Pons (tissue), 1 donor: ENCODE measurements around the gene SNX18.
"Not testable (repeated sequence)": the region's sequence is repeated elsewhere in the genome, so short reads cannot be mapped to it uniquely, and the experiment has no call there.

Source experiments
- DNase-seq: peaks from one replicate; pipeline ENCODE4 v3.0.0-alpha.2; 2016; ENCODE audit warnings: low spot score

Gene SNX18

DNA sequence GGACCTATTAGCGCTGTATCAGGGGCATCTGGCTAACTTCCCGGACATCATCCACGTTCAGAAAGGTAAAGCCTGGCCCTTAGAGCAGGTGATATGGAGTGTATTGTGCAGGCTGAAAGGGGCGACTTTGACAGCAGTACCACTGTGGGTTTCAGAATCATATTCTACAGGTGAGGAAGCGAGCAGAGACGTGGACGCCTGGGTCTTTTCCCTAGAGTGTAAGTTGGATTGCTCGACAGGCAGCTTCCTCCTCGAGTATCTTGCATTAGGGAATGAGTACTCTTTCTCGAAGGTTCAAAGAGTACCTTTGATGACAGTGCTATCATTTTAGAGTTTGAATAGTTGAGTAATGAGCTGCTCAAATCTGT, 1.9 kb downstream of the SNX18 start:
- no peak for DNase-seq

DNA sequence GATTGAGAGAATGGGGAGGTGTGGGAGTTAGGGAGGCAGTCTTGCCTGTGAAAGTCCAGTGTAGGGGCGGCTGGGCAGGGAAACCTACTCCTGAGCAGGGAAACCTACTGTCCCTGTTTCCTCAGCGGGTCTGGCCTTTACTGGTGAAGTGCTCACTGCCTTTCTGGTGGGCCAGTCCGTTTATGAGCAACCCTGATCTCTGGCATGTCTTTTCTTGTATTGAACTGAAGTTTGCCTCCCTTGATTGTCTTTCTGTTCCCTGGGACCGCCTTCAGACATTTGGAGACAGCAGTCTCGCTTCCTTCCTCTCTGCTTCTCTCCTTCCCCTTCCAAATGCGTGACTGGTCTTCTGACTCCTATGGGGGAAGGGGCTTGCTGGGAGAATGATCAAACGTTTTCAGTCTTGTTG, 2.9 kb downstream of the SNX18 start:
- DNase-seq, result peak; percentile 87

DNA sequence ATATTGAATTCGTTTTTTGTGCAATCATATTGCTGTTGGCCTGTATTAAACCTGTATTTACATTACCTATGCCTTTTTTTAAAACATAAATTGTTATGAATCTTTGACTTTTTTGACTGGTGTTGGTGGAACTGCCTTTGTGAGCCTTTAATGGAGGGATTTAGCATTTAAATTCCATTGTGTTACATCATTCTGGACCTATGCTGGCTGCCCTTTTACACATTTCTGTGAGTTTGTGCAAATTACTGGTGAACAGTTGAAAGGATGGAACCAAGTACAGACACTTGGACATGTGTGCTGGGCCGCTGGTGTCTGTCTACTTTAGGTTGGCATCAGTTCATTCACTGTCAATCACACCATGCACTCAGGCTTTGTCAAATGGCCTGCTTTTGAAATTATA, 3.4 kb downstream of the SNX18 start:
- peak; percentile 32 for DNase-seq

DNA sequence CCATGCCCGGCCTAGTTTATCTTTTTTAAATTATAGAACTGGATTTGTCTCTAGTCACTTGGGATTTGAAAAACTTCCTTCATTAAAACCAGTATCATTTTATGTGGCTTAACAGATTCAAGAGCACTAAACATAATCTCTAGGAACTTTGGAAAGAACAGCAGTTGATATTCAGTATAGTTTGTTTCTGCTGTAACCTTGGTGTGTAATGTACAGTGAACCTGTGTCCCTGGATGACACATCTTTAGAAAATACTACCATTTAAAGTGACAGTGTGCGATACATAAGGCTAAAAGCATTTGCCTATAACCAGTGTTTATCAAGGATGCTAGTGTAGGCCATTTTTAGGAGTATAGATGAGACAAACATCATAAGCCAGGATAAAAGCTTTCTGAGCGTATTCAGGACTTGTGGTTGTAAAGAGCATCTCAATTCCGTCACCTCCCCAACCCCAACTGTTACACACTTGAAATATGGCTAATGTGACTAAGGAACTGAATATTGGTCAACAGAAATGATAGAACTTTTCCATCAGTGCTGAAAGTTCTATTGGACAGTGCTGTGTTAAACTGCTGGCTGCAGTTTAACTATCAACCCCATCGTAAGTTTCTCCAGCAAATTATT, 4.4 kb downstream of the SNX18 start:
- DNase-seq, result peak; percentile 12

DNA sequence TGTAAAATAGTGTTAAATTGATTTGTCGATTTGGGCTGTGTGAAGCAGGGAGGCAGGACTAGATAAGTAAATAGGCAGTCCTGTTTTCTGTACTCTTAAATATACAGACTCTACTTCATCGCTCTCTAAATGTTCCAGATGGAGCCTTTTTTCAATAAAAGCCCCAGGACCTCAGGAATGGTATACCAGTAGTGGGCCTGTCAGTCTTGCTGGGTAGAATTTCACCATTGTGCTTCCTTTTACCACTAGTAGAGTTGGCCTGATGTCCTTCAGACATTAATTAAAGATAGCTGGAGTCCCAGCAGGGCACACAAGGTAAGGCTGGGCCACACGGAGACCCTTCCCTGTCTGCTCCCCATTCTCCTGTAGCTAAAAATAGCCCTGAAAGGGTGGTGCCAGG, 6.0 kb downstream of the SNX18 start:
- DNase-seq, result peak; percentile 11

DNA sequence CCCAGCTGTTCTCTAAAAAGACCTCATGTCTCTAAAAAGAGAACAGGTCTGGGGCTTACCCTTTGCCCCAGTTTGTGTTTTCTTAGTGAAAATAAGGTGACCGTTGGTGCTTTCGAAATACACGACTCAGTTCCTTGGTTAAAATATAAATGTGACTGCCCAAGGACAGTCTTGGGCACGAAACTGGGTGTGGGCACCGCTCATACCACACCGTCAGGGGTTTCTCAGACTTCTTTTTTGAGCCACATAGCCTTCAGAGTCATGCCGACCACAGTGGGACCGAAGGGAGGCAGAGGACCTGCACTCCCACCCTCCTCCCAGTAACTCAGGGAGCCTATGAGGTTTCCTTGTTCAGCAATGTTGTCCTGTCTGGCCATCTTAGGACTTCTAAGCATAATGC, 6.5 kb downstream of the SNX18 start:
- peak; percentile 14 for DNase-seq

DNA sequence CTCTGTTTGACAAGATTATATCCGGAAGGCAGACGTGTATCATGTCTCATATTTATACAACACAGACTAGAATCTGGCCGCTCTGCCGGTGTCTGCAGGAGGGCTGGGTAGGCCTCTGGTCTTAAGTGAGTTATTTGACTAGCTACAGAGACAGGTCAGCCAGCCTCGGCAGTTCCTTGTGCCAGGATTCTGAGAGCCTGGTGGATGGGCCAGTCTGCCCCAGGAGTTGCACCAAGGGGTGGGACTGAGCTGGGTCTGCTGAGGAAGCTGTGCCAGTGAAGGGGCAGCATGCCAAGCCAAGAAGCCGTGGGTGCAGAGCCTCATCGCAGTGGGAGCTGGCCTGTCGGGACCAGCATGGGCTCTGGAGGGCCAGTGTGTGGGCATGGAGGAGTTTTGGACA, 7.1 kb downstream of the SNX18 start:
- DNase-seq, result peak; percentile 30

DNA sequence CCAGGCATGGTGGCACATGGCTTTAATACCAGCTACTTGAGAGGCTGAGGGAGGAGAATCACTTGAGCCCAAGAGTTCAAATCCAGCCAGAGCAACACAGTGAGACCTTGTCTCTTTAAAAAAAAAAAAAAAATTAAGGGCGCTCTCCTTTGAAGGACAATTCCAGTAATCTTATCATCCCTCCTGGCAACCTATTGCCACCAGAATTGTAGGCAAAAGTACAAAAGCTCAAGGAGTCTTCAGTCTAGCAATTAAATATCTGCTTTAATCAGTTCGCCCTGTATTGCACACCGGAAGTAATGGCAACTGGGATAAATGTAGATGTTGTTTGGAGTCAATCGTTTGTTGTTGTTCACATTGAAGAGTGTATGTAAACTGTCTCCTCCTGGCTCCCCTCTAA, 7.7 kb downstream of the SNX18 start:
- peak; percentile 4 for DNase-seq

DNA sequence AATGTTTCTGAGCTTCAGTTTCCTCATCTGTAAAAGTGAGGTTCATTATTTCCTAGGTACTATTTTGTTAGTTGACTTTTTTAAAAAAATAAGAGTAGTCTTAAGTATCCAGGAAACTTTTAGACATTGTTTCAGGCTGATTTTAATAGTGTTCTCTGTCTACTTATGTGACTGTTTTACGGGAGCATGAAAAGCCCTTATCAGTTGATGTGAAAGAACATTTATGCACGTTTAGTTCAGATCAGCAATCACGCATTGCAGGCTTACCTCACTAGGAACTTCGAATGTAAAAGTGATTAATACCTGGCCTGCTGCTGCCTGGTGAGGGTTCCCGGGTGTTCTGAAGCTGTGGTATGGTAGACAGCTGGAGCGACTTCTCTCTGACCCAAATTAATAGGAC, 8.1 kb downstream of the SNX18 start:
- DNase-seq, result no peak

DNA sequence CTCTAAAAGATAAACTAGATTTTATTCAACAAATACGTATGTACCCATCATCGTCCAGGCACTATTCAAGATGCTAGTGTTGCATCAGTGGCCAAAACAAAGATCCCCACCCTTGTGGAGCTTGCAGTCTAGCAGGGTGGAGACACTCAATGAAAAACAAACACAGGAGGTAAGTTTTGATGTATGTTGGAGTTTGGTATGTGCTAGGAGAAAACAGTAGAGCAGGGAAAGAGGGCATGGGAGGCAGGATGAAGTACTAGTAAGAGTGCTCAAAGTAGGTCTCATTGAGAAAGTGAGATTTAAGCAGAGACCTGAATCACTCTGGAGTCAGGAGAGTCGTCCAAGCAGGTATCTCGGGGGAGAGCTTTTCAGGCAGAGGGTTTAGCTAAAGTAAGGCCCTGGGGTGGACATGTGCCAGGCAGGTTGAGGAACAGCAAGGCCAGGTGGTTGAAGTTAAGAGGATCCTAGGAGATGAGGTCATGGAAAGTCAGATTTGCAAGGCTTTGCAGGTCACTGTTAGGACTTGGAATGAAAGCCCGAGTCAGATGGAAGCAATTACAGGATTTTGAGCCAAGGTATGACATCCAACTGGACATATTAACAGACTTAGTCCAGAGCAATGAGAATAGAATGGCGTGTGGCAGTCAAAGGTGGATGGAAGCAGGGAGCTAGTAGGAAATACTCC, 9.2 kb downstream of the SNX18 start:
- no peak for DNase-seq

DNA sequence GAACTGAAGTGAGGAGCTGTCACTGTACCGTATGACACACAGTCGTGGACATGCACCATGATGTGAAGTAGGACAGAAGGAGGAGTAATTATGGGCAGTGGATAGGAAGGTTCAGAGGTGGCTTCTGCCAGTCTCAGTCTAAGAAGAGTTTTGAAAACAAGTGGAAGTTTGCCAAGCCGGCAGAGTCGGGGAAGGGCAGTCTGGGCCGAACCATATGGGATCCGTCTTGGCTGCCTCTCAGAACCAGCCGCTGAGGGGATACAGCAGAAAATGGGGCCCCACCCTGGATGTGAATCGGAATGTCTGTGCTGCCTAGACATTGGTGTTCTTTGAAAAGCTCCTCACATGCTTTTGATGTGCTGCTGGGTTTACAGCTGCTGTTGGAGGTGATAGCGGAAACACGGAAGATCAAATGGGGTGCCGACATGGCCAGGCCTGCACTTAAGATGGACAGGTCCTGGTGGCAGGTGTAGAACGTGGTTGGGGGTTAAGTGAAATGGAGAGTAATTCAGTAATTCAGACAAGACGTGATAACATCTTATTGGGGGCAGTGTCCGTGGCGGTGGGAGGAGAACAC, 11.2 kb downstream of the SNX18 start:
- no peak for DNase-seq

DNA sequence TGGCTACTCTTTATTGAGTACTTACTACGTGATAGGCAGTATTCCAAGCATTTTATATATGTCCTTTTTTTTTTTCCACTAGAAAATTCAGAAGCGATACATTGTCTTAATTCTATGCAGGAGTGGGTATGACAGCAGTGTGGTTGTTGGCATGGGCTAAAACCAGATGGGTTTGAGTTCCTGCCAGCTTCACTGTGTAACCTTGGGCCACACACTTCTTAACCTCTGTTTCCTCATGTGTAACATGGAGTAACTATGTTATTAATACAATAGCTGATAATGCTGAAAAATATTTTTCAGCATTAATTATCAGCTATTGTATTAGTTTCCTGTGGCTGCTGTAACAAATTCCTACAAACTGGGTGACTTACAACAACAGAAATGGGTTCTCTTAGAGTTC, 12.0 kb downstream of the SNX18 start:
- DNase-seq, result no peak

DNA sequence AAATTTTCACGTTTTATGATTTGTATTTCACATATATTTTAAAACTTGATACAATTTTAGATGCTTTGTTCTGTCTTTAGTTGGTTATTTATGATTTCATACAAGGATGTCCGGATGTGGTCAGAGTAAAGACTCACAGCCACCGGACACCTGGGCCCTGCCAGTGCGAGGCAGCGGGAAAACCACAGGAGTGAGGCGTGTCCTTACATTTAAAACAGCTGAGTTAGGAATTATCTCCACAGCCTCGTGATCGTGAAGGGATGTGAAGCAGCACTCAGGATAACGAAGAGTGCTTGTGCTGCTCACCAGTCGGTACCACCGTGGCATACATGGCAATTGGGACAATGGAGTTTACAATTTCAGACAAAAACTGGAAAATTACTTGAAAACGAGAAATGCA, 14.0 kb downstream of the SNX18 start:
- DNase-seq, result no peak

DNA sequence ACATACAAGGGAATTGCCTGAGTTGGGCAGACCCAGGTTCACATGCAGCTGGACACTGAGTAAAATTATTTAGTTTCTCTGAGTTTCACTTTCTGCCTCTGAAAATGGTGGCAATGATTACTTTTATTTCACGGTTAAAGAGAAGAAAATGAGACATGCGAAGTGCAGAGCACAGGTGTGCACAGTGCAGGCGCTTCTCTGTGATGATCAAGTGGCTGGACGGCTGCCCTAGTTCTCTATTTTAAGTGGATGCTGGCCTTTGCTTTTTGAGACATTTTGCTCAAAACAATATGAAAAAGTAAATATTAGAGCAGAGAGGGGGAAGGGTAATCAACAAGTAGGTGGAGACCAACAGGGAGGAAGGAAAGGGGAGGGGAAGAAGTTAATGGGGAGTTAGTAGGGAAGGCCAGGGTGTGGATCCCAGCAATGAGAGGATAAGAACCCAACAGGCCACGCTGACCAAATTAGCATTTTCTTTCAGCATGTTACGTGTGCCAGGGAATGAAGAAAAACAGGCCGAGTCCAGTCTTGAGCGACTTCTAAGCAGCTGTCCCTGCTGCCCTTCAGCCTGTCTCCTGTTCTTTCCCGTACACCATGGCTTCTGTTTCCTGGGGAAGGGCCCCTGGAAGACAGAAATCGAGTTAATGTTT, 16.1 kb downstream of the SNX18 start:
- DNase-seq, result no peak

DNA sequence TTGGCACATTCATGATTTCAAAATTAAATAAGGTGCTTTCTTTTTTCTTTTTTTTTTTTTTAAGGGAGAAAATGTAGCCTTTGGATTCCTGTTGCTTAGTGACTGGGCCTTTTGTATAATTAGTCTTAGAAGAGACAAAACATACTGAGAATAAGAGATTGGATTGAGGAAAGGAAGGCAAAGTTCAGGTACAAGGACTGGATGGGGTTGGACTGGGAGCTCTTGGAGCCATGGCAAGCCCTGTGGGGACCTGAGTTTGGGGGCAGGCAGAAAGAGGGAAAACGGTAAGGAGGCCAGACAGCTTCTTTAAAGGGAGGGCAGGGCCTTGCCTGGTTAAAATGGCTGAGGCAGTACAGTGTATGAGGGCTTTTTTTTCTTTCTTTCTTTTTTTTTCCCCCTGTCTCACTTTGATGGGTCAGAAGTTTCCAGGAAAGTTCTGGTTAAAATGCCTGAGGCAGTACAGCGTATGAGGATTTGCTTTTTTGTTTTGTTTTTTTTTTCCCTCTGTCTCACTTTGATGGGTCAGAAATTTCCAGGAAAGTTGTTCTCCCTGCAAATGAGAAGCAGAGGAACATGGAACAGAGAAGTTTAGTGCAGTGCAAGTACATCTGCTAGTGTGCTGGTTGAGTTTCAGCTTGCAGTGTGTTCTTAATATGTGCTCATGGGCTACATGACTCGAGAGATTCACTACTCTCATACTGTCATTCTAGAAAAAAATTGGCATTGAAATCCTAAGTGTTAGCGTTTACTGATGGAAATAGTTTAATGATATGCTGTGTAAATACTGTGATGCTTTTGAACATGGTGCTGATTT, 16.8 kb downstream of the SNX18 start:
- no peak for DNase-seq

DNA sequence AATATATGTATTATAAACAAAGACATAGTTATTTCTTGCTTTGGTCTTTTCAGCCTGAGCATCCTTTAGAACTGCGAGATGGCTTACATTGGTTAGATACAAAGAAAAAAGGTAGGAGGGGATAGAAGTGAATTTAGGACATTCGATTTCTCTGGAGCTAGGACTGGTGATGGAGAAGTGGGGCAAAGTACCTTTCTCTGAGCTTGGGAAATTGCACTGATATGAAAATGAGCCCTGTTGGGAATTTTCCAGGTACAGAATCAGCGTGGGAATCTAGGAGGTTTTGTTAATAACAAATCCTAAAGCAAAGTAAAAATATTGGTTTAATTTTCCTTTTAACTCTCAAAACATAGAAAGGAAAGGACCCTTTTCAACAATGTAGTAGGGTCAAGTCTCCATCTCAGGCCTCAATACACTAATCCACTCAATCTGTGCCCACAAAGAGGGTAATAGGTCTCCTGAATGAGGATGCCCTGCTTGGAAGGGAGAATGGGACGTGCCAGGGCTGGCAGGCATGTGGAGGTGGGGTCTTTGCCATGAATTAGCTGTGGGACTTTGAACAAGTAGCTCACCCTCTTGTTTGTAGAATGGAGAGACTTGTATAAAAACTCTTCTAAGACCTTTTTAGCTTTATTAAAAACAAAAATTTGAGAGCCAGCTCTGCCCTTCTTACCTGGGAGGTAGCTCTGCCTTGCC, 17.7 kb downstream of the SNX18 start:
- DNase-seq, result no peak

DNA sequence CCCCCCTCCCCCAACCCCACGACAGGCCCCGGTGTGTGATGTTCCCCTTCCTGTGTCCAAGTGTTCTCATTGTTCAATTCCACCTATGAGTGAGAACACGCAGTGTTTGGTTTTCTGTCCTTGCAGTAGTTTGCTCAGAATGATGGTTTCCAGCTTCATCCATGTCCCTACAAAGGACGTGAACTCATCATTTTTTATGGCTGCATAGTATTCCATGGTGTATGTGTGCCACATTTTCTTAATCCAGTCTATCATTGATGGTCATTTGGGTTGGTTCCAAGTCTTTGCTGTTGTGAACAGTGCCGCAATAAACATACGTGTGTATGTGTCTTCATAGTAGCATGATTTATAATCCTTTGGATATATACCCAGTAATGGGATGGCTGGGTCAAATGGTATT, 18.8 kb downstream of the SNX18 start:
- not testable (repeated sequence) for DNase-seq

DNA sequence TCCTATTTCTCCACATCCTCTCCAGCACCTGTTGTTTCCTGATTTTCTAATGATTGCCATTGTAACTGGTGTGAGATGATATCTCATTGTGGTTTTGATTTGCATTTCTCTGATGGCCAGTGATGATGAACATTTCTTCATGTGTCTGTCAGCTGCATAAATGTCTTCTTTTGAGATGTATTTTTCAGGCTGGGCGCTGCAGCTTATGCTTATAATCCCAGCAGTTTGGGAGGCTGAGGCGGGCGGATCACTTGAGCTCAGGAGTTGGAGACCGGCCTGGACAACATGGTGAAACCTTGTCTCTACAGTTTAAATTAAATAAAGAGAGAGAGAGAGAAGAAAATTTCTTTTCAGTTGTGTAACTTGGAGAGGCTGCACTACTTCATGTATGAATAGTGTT, 19.3 kb downstream of the SNX18 start:
- DNase-seq, result not testable (repeated sequence)

DNA sequence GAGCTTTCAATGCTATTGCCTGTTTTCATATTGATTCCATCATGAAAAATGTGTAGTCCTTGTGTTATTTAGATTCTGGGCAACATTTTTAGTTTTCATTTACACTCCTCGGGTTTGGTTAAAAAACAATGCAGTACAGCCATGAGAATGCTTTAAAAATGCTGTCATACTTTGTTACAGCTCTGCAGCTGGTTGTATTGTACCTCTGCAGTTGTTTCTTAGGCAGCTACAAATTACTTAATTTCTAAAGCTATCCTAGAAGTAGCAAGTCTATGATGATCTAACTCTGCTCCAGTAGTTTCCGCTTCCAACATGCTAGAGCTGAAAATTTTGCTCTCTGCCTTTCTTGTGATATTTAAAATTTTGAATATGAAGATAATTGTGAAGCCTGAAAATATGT, 20.2 kb downstream of the SNX18 start:
- no peak for DNase-seq

DNA sequence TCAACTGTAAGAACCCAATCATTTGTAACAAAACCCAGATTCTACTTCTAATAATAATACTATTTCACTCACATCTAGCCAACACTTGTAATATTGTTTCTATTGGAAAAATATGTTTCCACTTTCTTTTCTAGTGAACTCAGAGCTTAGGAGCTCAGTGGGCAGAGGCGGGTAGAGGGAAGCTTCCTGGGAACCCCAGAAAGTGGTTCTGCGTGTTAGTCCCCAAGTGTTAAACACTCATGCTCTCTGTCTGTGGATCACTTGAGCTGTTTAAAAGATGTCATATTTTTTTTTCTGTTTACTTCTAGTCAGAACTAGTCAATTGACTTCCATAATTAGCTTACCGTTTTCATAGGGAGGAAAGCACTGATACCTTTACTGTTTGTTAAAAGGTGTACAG, 20.6 kb downstream of the SNX18 start:
- no peak for DNase-seq

DNA sequence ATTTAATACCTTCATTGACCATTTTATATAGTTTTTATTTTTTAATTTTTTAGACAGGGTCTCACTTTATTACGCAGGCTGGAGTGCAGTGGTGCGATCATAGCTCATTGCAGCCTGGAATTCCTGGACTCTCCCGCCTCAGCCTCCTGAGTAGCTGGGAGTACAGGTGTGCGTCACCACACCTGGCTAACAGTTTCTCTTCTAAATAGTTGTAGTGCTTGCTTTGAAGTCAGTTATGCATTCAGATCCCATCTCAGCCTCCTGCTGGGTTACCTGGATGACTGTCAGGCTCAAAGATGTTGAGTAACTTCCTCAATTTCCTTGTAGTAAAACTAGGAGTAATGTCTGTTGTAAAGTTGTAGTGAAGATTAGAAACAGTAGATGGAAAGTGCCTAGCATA, 21.4 kb downstream of the SNX18 start:
- no peak for DNase-seq

DNA sequence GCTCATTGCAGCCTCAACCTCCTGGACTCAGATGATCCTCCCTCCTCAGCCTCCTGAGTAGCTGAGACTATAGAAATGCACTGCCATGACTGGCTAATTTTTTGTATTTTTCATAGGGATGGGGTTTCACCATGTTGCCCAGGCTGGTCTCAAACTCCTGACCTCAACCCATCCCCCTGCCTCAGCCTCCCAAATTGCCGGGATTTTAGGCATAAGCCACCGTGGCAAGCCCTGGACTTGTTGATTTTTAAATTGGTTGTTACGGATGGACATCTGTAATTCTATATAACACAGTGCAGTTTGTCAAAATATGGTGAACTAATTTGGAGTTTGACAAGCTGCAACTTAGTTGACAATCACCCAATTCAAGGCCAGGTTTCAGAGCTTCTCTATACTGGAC, 22.7 kb downstream of the SNX18 start:
- DNase-seq, result no peak
